Kidney (tissue), 14 donors: Measurements from ENCODE around the gene TNIP3. TPM values are rescaled to one million over a fixed set of nuclear protein-coding genes. Genes with fewer than 3 reads are reported as not detected.

Experiments
- DNase-seq, 5 donors: peaks; one replicate each; pipeline ENCODE4 v3.0.0-alpha.2; 2013 to 2020
- FAIRE-seq: peaks from 2 replicates; lab custom pipeline; 2012; peaks lifted over from hg19 to GRCh38; lab: Jason Lieb, UNC
- H3K27ac ChIP-seq, 2 donors: one replicate each; pipeline ENCODE4 v1.7.0; 2013; ENCODE audit warnings: low read depth in 2 of 2, low read length in 2 of 2, inconsistent platforms in 1 of 2
- H3K27me3 ChIP-seq: one replicate; pipeline ENCODE4 v1.7.1; 2013; ENCODE audit warnings: low read length, inconsistent platforms; ENCODE audit not compliant: control insufficient read depth, insufficient read depth
- H3K36me3 ChIP-seq, 3 donors: one replicate each; pipeline versions ENCODE4 v1.7.0 to v1.7.1; 2013; ENCODE audit warnings: low read length in 3 of 3, control low read depth in 1 of 3, inconsistent platforms in 1 of 3; ENCODE audit not compliant: insufficient read depth in 3 of 3, control insufficient read depth in 2 of 3
- H3K4me1 ChIP-seq, 3 donors: one replicate each; pipeline versions ENCODE4 v1.7.0 to v1.7.1; 2013; ENCODE audit warnings: low read length in 3 of 3, inconsistent platforms in 1 of 3, low read depth in 1 of 3; ENCODE audit not compliant: control insufficient read depth in 2 of 3, insufficient read depth in 2 of 3
- H3K4me3 ChIP-seq, 3 donors: one replicate each; pipeline versions ENCODE4 v1.7.0 to v1.8.1; 2013; ENCODE audit warnings: low read length in 3 of 3, control low read depth in 1 of 3, inconsistent platforms in 1 of 3
- H3K9ac ChIP-seq, 3 donors: one replicate each; pipeline versions ENCODE4 v1.7.0 to v1.7.1; 2013; ENCODE audit warnings: low read length in 3 of 3, control low read depth in 1 of 3, inconsistent platforms in 1 of 3
- H3K9me3 ChIP-seq, 3 donors: one replicate each; pipeline versions ENCODE4 v1.7.0 to v1.7.1; 2013; ENCODE audit warnings: low read length in 3 of 3, control low read depth in 1 of 3, inconsistent platforms in 1 of 3; ENCODE audit not compliant: control insufficient read depth in 2 of 3, insufficient read depth in 1 of 3
- CTCF ChIP-seq: IDR thresholded peaks from 3 replicates; pipeline ENCODE4 v1.5.1; 2012; ENCODE audit warnings: mild to moderate bottlenecking, moderate library complexity, borderline replicate concordance; ENCODE audit not compliant: insufficient read depth; ENCODE audit errors: extremely low read depth
- intact Hi-C: fragments of 100-400 bp; cut with DNase I; formaldehyde crosslinking; loops from one replicate; pipeline ENCODE4 v1.11.1; 2022
- polyA plus RNA-seq: library from polyadenylated mRNA; stranded (reverse); fragments of 350-450 nt; fragmentation: Illumina TruSeq; extraction: RNeasy Lipid Tissue Mini Kit (QIAGEN cat#74804); gene quantifications from one replicate; pipeline ENCODE4 v1.2.3, GENCODE V29; 2014; ENCODE audit warnings: low read depth, low replicate concordance; ENCODE audit not compliant: insufficient read depth
- total RNA-seq: library from RNA; stranded (reverse); fragmentation: NEBNext Ultra II Directional; extraction: Animal tissue kit (Norgen Biotek cat#: 25700); gene quantifications from one replicate; pipeline ENCODE4 v1.2.1, GENCODE V29; 2021
- donor health status: control.
- donor health status: control.
- donor health status: control.
- donor health status: control.
- donor health status: control.
- donor health status: DM: yes; HTN: yes; CAD: no.
- donor health status: Normal renal cell carcinoma (clear cell type).

TNIP3 gene
- total and polyA plus RNA-seq, 2 donors from 2014 or later: 0.63 TPM; not detected in 1

- FAIRE-seq: no peak
- Histone ChIP-seq H3K27ac (no peak overlapping the region), H3K36me3 (no peaks in the 10 kb centered on the region), H3K9ac (no peak overlapping the region), H3K4me1 (no peaks in the 10 kb centered on the region), H3K4me3 (no peak overlapping the region), H3K9me3 (no peaks in the 10 kb centered on the region), H3K27me3 (no peaks in the 10 kb centered on the region)
- intact Hi-C loops: no loop called here
- TF ChIP-seq CTCF: no peak
- no peak for DNase-seq
These were observed 12.2 kb downstream of the TNIP3 start for GRCh38 chr4:121151942-121152341.

- Histone ChIP-seq H3K4me3 (no peak overlapping the region), H3K27ac (no peak overlapping the region), H3K4me1 (no peaks in the 10 kb centered on the region), H3K27me3 (no peaks in the 10 kb centered on the region), H3K36me3 (no peaks in the 10 kb centered on the region), H3K9me3 (no peaks in the 10 kb centered on the region), H3K9ac (no peak overlapping the region)
- DNase-seq (no peak), FAIRE-seq (no peak)
- no peak for TF ChIP-seq CTCF
- intact Hi-C loops: no loop called here
These were observed 13.6 kb downstream of the TNIP3 start for GRCh38 chr4:121150486-121150885.

- FAIRE-seq: no peak
- H3K4me1 ChIP-seq: no peaks in the 10 kb centered on the region
- no peak overlapping the region for H3K27ac ChIP-seq
- no peak overlapping the region for H3K9ac ChIP-seq
- no peaks in the 10 kb centered on the region for H3K36me3 ChIP-seq
- DNase-seq: no peak
- intact Hi-C loops: no loop called here
- H3K9me3 ChIP-seq: no peaks in the 10 kb centered on the region
- H3K4me3 ChIP-seq: no peak overlapping the region
- TF ChIP-seq CTCF: no peak
- H3K27me3 ChIP-seq: no peaks in the 10 kb centered on the region
These were observed 14.1 kb downstream of the TNIP3 start for GRCh38 chr4:121150003-121150402.

GRCh38 chr4:121148621-121149020 lies 15.5 kb downstream of the TNIP3 start:
- Histone ChIP-seq H3K4me1 (no peaks in the 10 kb centered on the region), H3K27ac (no peak overlapping the region), H3K36me3 (no peaks in the 10 kb centered on the region), H3K9ac (no peak overlapping the region), H3K9me3 (no peaks in the 10 kb centered on the region), H3K27me3 (no peaks in the 10 kb centered on the region), H3K4me3 (no peak overlapping the region)
- no peak for TF ChIP-seq CTCF
- FAIRE-seq (no peak), DNase-seq (no peak)
- intact Hi-C loops: no loop called here
